Measurements from ENCODE around the gene MARVELD1.

The MARVELD1 gene

DNA sequence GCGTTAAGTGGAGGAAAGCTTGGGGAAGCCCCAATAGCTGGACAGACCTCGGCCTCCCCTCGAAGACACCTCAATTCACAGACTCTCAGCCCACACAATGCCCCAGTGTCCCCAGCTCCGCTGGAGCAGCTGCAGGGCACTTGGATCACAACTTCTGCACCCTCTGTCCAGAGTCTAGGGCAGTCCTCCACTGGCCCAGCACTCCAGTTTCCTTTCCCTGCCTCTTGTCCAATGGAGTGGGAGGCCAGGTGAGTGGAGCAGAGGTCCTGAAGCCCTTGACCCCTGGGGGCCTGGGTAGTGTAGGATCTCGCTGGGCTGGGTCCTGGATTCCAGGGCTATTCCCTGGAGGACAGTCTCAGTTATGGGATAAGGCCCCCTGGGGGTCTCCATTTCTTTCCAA lies 46.4 kb downstream of the MARVELD1 start:
- DNase-seq = no peak

DNA sequence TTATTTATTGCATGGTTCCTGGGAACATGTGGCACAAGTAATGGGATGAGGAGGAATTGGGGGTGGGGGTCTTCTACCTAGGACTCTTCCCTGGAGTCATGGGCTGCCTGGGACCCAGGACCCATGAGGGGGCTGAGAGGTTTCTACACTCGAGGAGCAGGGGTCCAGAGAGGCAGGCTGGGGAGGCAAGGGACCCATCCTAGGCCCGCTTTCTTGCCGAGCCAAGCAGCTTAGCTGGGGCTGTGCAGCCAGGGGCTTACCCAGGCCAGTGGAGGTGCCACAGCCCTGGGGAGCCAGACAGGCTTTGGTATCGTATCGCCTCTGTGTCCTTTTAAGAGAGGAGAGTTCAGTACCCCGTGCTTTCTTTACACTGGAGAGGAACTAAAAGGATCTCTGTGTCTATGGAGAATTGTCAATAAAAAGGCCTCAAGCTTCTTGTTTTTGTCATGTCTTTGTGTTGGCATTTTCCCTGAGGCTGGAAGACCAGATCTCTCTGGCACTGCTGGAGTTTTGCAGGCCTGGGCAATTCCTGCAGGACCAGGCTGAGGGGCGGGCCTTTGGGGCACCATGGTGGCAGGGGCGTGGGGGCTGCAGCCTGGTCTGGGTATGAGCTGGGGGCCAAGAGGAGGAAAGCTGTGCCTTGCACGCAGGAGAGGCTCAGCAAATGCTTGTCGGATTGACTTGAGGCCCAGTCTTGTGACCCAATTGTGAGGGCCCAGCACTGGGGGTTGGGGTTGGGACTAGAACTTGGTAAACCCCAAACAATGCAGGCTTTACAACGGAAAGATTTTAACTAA lies 47.1 kb downstream of the MARVELD1 start:
- no peak for DNase-seq

DNA sequence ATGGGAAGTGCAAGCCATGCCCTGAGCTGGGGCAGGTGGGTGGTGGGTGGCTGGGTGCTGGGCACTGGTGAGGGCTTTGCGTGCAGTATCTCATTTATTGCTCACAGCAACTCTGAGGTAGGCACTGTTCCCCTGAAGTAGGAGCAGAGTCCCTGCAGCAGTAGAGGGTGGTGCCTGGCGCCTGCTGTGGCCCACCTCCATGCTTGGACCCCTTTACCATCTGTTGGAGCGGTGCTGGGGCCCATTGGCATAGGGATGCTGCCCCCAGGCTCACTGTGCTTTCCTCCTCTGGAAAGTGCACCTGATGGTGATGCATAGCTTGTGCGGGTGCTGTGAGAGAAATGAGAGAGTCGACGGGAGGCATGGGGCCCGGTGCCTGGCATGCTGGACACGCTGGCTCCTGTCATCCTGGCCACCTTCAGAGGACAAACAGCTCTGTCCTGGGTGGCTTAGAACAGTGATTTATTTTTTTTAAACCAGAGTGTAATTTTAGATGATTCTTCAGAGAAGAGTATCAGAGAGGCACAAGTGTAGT lies 47.9 kb downstream of the MARVELD1 start:
- no peak for DNase-seq

DNA sequence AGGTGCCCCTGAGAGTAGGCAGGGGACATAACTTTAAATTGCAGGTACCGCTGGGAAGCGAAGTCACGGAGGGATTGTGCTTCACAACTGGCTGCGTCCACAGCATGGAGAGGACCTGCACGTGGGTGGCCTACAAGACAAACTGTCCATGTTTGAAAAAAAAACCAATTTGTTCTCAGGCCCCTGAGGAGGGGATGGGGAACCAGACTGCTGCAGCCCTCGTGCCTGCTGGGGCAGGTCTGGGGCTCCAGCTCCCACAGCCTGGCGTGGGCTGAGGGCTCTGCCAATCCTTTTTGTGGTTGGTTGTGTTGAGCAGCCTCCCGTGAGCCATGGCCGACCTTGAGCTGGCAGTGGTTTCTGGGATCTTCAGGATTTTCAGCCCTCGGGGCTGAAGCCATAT lies 48.5 kb downstream of the MARVELD1 start:
- DNase-seq = no peak

DNA sequence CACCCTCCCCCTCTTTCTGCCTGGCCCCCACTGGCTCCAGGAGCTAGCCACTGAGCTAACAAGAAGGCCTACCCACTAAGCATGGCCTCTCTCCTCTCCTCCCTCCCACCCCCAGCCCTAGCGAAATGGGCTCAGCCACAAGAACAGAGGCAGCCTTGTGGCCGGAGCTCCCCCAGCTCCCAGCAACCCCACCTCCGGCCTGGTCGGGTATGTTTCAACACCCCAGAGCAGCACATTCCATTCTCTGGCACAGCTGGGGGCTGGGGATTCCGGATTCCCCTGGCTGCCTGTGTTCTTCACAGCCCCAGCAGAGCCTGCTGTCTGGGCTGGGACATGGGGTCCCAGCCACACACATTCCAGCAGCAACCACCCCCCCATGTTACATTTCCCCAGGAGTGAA lies 49.3 kb downstream of the MARVELD1 start:
- DNase-seq = no peak

DNA sequence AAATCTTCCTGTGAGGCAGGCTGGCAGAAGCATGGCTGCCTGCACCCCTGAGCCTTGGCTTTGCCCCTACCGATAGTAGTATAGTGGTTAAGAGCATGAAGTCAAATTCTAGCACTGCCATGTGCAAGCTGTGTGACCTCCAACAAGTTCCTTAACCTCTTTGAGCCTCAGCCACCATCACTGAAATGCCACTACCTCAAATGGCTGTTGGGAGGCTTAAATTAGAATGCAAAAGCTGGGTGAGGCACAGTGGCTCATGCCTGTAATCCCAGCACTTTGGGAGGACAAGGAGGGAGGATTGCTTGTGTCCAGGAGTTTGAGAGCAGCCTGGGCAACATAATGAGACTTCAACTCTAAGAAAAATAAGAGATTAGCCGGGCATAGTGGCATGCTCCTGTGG lies 49.9 kb downstream of the MARVELD1 start:
- no peak for DNase-seq

DNA sequence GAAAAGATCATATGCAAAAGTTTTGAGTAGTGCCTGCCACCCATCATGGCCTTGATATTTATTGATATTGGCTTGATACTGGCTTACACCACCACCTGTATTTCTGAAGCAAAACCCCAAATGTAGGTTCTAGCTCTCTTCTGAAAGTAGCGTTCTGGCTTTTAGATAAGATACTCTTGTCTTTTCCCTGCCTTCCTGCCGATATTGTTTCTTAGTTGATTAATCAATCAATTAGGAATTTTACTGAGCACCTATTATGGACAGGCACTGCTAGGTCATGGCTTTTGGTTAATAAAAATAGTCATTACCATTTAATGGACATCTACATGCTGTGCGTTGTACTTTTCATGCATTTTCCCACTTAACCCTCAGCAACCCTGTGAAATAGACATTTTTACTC lies 50.4 kb downstream of the MARVELD1 start:
- DNase-seq = no peak

DNA sequence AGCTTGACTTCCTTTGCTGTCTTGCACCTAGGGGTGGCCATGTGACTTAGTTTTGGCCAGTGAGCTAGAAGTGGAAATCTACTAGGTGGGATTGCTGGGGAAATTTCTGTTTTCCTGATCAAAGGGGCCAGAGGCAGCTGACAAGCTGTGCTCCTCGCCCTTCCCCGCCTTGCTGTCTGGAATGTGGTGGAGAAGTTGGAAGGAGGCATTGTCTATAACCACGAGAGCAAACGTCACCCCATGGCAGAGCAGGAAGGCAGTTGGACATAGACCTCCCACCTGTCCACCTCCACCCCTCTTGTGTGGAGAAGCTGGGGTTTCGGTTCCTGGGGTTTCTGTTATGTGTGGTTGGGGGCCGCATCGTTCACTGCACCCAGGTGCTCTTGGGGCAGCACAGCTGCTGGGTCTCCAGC lies 51.0 kb downstream of the MARVELD1 start:
- DNase-seq = no peak

DNA sequence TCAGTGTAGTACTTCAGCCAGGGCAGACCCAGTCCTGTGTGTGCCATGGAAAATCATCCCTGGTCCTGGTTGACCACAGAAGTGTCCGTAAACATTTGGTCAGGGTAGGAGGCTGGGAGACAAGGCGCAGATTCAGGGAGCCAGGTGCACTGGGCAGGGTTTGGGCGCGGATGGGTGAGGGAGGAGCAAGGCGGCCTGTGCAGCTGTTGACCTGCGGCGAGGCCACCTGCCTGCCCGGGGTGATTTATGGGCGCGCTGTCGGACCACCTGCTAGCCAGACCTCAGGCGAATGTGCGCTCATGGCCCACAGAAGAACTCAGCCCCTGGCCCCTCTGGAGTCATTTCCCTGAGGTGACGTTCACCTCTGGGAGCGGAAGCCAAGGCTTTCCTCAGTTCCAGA lies 51.7 kb downstream of the MARVELD1 start:
- DNase-seq = no peak

DNA sequence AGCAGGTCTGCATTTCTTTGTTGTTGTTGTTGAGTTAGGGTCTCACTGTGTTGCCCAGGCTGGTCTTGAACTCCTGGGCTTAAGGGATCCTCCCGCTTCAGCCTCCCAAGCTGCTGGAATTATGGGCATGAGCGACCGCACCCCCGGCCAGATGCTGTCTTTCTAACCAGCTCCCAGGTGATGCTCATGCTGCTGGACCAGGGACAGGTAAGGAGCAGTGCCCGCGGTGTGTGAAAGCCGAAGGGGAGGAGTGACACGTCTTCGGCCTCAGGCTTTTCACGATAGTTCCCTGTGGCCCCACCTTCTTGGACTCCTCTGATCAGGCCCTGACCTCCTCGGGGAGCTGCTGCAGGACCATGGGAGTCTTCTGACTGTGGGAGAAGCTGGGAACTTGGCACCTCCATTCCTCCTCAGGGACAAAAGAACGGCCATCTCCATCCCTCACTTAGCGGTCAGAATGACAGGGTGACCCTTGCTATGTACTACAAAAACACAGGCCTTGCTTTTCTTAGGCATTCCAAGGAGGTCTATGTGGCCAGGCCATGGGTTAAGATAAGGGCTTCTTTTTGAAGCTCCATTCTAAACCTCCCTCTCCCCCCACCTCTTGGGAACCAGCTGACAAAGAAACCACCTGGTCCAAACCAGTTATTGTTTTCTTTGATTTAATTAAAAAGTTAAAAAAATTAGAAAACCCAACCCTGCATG lies 52.7 kb downstream of the MARVELD1 start:
- DNase-seq = no peak

DNA sequence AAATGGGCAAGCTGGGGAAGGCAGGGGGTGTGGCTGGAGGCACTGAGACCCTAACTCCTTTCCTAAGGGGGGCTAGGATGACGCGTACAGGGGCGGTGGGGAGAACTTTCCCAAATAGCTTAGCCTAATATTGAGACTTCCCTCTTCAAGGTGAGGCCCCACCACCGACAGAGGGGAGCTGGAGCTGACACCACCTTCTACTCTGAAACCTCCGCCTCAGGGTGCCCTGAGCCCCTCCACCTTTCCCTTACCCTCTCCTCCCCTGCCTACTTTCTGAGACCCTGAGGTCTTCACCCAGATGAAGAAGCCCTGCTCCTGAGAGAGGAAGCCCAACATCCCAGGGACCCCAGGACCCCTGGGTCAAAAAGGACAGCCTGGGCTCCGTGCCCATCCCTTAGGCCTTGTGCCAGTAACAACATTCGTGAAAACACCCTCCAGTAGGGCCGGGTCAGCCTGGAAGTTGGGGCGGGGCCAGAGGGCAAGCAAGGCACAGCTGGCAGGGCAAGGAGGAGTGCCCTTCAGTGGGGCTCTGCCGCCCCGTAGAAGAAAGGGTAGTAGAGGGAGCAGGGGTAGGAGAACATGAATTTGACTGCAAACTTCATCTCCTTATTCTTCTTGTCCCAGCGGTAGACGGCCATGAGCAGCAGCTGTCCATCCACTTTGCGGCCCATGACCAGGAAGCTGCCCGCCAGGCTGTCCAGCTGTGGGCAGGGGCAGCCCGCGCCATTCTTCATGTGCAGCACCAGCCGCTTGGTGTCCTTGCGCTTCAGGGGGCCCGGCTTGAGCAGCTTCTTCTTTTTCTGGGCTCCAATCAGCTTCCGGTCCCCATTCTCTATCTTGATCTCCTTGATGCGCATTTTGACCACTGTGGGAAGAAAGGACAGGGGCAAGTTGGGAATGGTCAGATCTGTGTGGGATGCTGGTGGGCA lies 53.7 kb downstream of the MARVELD1 start:
- DNase-seq = no peak
